GM12878 (cell line): Measurements from ENCODE around the gene DDAH1. TPM values are rescaled to one million over a fixed set of nuclear protein-coding genes. Genes with fewer than 3 reads are reported as not detected.

Source experiments
- ATAC-seq: fragments of 200-7000 bp; cut with Tn5 transposase; 3 replicates; pipeline ENCODE4 v1.9.1; 2020; ENCODE audit warnings: mild to moderate bottlenecking, moderate library complexity
- BruUV-seq: library from RNA; stranded (reverse); fragments of 400-500 nt; replicated peaks from 2 replicates; lab custom pipeline; 2021; lab: Mats Ljungman, UMichigan
- CTCF ChIA-PET: fragments of 300-600 bp; sonication (Branson Sonifier 250); formaldehyde crosslinking; extraction: SDS; loops from one replicate; lab custom pipeline; 2021; ENCODE audit warnings: inconsistent platforms; lab: Yijun Ruan, JAX
- POLR2A ChIA-PET: fragments of 350-600 bp; formaldehyde crosslinking; extraction: SDS; loops from one replicate; lab custom pipeline; 2021; ENCODE audit warnings: inconsistent platforms; lab: Charles Lee
- RAD21 ChIA-PET: fragments of 300-600 bp; sonication (Branson Sonifier 250); formaldehyde crosslinking; loops from one replicate; lab custom pipeline; 2023; ENCODE audit warnings: antibody characterized with exemption; ENCODE audit not compliant: unreplicated experiment; lab: Charles Lee
- SMC1A ChIA-PET: fragments of 300-600 bp; sonication (Branson Sonifier 250); formaldehyde crosslinking; loops from one replicate; lab custom pipeline; 2023; ENCODE audit not compliant: unreplicated experiment, uncharacterized antibody; lab: Charles Lee
- DNase-seq: peaks from one replicate; pipeline ENCODE4 v3.0.0-alpha.2; 2011; ENCODE audit warnings: low read depth, low spot score
- FAIRE-seq: peaks from 3 replicates; lab custom pipeline; 2011; peaks lifted over from hg19 to GRCh38; lab: Jason Lieb, UNC
- H2AFZ ChIP-seq: 2 replicates; pipeline ENCODE4 v1.6.0; 2011; ENCODE audit warnings: low read depth, low read length, control low read depth; ENCODE audit not compliant: control insufficient read depth
- H3K27ac ChIP-seq: 2 replicates; pipeline ENCODE4 v1.5.1; 2011; ENCODE audit warnings: control low read depth; ENCODE audit not compliant: control insufficient read depth, insufficient read depth
- H3K27me3 ChIP-seq, 2 experiments: replicated peaks in 1 of 2; 2 replicates each; pipeline versions ENCODE4 v1.6.0 to v1.6.1; 2011; ENCODE audit warnings: low read length in 1 of 2; ENCODE audit not compliant: control insufficient read depth in 2 of 2, insufficient read depth in 2 of 2
- H3K36me3 ChIP-seq, 2 experiments: 2 replicates each; pipeline ENCODE4 v1.5.1; 2011; ENCODE audit warnings: low read length in 1 of 2; ENCODE audit not compliant: control insufficient read depth in 2 of 2, insufficient read depth in 2 of 2
- H3K4me1 ChIP-seq: 2 replicates; pipeline ENCODE4 v1.6.1; 2011; ENCODE audit warnings: mild to moderate bottlenecking, low read length, moderate library complexity, mixed read lengths; ENCODE audit not compliant: control insufficient read depth, insufficient read depth
- H3K4me2 ChIP-seq: 2 replicates; pipeline ENCODE4 v1.6.0; 2011; ENCODE audit warnings: control low read depth; ENCODE audit not compliant: control insufficient read depth, insufficient read depth
- H3K4me3 ChIP-seq: fragments of 200-600 bp; sonication (generic); 2 replicates; pipeline ENCODE4 v1.5.1; 2016
- H3K79me2 ChIP-seq: 2 replicates; pipeline ENCODE4 v1.6.0; 2011; ENCODE audit warnings: low read length; ENCODE audit not compliant: control insufficient read depth, insufficient read depth
- H3K9ac ChIP-seq: 2 replicates; pipeline ENCODE4 v1.8.0; 2011; ENCODE audit warnings: low read length, control low read depth, mixed read lengths; ENCODE audit not compliant: control insufficient read depth, insufficient read depth
- H3K9me3 ChIP-seq: replicated peaks from 3 replicates; pipeline ENCODE4 v1.5.1; 2011; ENCODE audit warnings: mild to moderate bottlenecking, low read length; ENCODE audit not compliant: control insufficient read depth, insufficient read depth
- H4K20me1 ChIP-seq: 2 replicates; pipeline ENCODE4 v1.6.0; 2011; ENCODE audit not compliant: control insufficient read depth, insufficient read depth
- BHLHE40 ChIP-seq, 2 experiments: fragments of 450-650 bp in 1 of 2; IDR thresholded peaks; 2 replicates each; pipeline ENCODE4 v1.6.1; 2011 to 2017; ENCODE audit warnings: low read depth in 2 of 2, borderline replicate concordance in 1 of 2, improper control_type of control experiment in 1 of 2, low read length in 1 of 2, mild to moderate bottlenecking in 1 of 2
- BRCA1 ChIP-seq: IDR thresholded peaks from 2 replicates; pipeline ENCODE4 v1.6.1; 2011; ENCODE audit warnings: low read depth, low read length, improper control_type of control experiment
- DPF2 ChIP-seq: fragments of 450-650 bp; IDR thresholded peaks from 2 replicates; pipeline ENCODE4 v1.6.1; 2017; ENCODE audit warnings: mild to moderate bottlenecking
- EED ChIP-seq: sonication (generic); IDR thresholded peaks from 2 replicates; pipeline ENCODE4 v1.6.1; 2016; ENCODE audit warnings: antibody characterized with exemption, low read depth
- ELK1 ChIP-seq: IDR thresholded peaks from 2 replicates; pipeline ENCODE4 v1.6.1; 2012; ENCODE audit warnings: low read depth, low read length, improper control_type of control experiment
- GATAD2B ChIP-seq: fragments of 450-650 bp; conservative IDR thresholded peaks from 2 replicates; pipeline ENCODE4 v1.6.1; 2017; ENCODE audit warnings: low read depth, mild to moderate bottlenecking, moderate library complexity
- HDGF ChIP-seq: fragments of 450-650 bp; IDR thresholded peaks from 2 replicates; pipeline ENCODE4 v1.6.1; 2016; ENCODE audit warnings: antibody characterized with exemption
- KAT2A ChIP-seq: conservative IDR thresholded peaks from 2 replicates; pipeline ENCODE4 v1.6.1; 2011; ENCODE audit warnings: low read depth, low read length; ENCODE audit not compliant: control insufficient read depth
- MAX ChIP-seq: IDR thresholded peaks from 2 replicates; pipeline ENCODE4 v1.6.1; 2012; ENCODE audit warnings: low read depth, low read length, improper control_type of control experiment
- MEF2B ChIP-seq: fragments of 450-650 bp; IDR thresholded peaks from 2 replicates; pipeline ENCODE4 v1.6.1; 2018; ENCODE audit warnings: mild to moderate bottlenecking, moderate library complexity; ENCODE audit not compliant: partially characterized antibody, poor library complexity, severe bottlenecking
- NR2C1 ChIP-seq: fragments of 450-650 bp; IDR thresholded peaks from 2 replicates; pipeline ENCODE4 v1.6.1; 2017; ENCODE audit warnings: antibody characterized with exemption, mild to moderate bottlenecking, moderate library complexity
- PAX5 ChIP-seq: IDR thresholded peaks from 2 replicates; pipeline ENCODE4 v1.6.1; 2011; ENCODE audit warnings: low read depth, low read length, borderline replicate concordance
- SREBF1 ChIP-seq: IDR thresholded peaks from 2 replicates; pipeline ENCODE4 v1.6.1; 2012; ENCODE audit warnings: mild to moderate bottlenecking, low read length
- STAT3 ChIP-seq: IDR thresholded peaks from 2 replicates; pipeline ENCODE4 v1.6.1; 2011; ENCODE audit warnings: low read depth, low read length, improper control_type of control experiment
- ZNF687 ChIP-seq: fragments of 450-650 bp; IDR thresholded peaks from 2 replicates; pipeline ENCODE4 v1.6.1; 2017; ENCODE audit warnings: mild to moderate bottlenecking, moderate library complexity
- ZSCAN29 ChIP-seq: fragments of 450-650 bp; IDR thresholded peaks from 2 replicates; pipeline ENCODE4 v1.6.1; 2017; ENCODE audit warnings: mild to moderate bottlenecking, moderate library complexity
- WGBS: methylation state at CpG from one replicate; pipeline ENCODE4 v1.1.6; 2016; ENCODE audit warnings: low lambda C conversion rate; ENCODE audit not compliant: insufficient replicate concordance, insufficient coverage; ENCODE audit errors: missing lambda C conversion rate; 5-methylcytosine and 5-hydroxymethylcytosine counted together
- in situ Hi-C: fragments of 300-500 bp; cut with MboI; formaldehyde crosslinking; loops from 9 replicates; pipeline ENCODE4 v1.14.3; 2018; ENCODE audit warnings: mixed read lengths
- intact Hi-C: fragments of 100-400 bp; cut with micrococcal nuclease; formaldehyde crosslinking; loops from one replicate; pipeline ENCODE4 v1.14.2; 2022; ENCODE audit not compliant: unreplicated experiment
- polyA plus RNA-seq, 11 experiments: library from polyadenylated mRNA; depleted of rRNA in 4 of 11; unstranded in 6 of 11; stranded (reverse) in 5 of 11; fragments of >200 nt; fragmentation: Nextera tagmentation in 4 of 11; fragmentation: Illumina TruSeq in 1 of 11; extraction: Ambion mirVana in 4 of 11; extraction: Trizol in 1 of 11; gene quantifications; 1 replicate in 1 of 11; 2 replicates in 10 of 11; pipeline versions ENCODE4 v1.2.1 to v1.2.3, GENCODE V29; 2011 to 2016; ENCODE audit warnings: inconsistent platforms in 2 of 11, missing spikeins in 2 of 11, low read depth in 1 of 11
- total RNA-seq, 4 experiments: library from RNA; depleted of rRNA in 3 of 4; stranded (reverse); fragments of >200 nt in 3 of 4; fragmentation: Illumina TruSeq in 1 of 4; extraction: Trizol in 1 of 4; gene quantifications; 2 replicates each; pipeline versions ENCODE4 v1.2.1 to v1.2.3, GENCODE V29; 2013 to 2021
- TF ChIP-seq, protein P1 (sequence below): fragments of 450-650 bp; IDR thresholded peaks from 2 replicates; pipeline ENCODE4 v1.6.1; 2017; ENCODE audit warnings: mild to moderate bottlenecking, low read depth, inconsistent platforms; ENCODE audit not compliant: poor library complexity, severe bottlenecking

DDAH1 gene
- total and polyA plus RNA-seq, 10 of the 15 experiments (the other 5 are each of a cell fraction or from before 2014, with no cell fraction given), result 0.07 to 0.88 (median 0.27) TPM; not detected in 6

DNA sequence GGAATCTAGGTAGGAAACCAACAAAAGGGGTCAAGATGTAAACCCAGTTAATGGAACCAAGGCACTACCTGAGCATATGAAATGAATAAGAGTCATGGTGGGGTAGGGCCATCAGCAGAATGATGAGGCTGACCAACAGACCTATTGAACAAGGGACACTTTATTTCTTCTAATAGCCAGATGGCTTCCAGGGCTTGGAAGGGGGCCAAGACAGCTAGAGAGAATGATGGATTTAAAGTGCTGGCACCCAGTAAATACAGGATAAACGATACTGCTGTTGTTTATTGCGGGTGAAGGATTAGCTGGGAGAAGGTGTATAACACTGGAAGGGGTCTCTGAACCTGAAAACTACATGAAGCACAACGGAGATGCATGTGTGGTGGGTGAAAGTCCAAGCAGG is 15.6 kb downstream of the DDAH1 start (continued):
- TF ChIP-seq GATAD2B, result no peak
- no peak for TF ChIP-seq NR2C1

GRCh38 chr1:85448358-85448757 is 16.6 kb downstream of the DDAH1 start:
- FAIRE-seq (no peak), DNase-seq (no peak), ATAC-seq (no peak)
- intact Hi-C loops, result no loop called here
- H3K9me3 ChIP-seq, result no peaks in the 10 kb centered on the region
- SMC1A ChIA-PET, result no interaction called here
- in situ Hi-C loops, result no loop called here
- no peaks in the 10 kb centered on the region for H3K79me2 ChIP-seq
- no TSS peak for BruUV-seq
- CTCF ChIA-PET, result no interaction called here
- H3K27me3 ChIP-seq, result no peaks in the 10 kb centered on the region; a peak in 1 of 4 replicates
- no peak overlapping the region for H3K27ac ChIP-seq
- H3K4me1 ChIP-seq, result no peaks in the 10 kb centered on the region
- no peaks in the 10 kb centered on the region for H4K20me1 ChIP-seq
- 29% methylated on average over 2 of the region's 2 CpGs for WGBS
- POLR2A ChIA-PET, result no interaction called here
- H2AFZ ChIP-seq, result no peak overlapping the region
- no peaks in the 10 kb centered on the region for H3K36me3 ChIP-seq
- RAD21 ChIA-PET, result no interaction called here
- no peak overlapping the region for H3K4me3 ChIP-seq
- no peak overlapping the region for H3K9ac ChIP-seq
- no peak overlapping the region for H3K4me2 ChIP-seq
- no peak for TF ChIP-seq SREBF1
- no peak for TF ChIP-seq STAT3
- TF ChIP-seq, protein P1, sequence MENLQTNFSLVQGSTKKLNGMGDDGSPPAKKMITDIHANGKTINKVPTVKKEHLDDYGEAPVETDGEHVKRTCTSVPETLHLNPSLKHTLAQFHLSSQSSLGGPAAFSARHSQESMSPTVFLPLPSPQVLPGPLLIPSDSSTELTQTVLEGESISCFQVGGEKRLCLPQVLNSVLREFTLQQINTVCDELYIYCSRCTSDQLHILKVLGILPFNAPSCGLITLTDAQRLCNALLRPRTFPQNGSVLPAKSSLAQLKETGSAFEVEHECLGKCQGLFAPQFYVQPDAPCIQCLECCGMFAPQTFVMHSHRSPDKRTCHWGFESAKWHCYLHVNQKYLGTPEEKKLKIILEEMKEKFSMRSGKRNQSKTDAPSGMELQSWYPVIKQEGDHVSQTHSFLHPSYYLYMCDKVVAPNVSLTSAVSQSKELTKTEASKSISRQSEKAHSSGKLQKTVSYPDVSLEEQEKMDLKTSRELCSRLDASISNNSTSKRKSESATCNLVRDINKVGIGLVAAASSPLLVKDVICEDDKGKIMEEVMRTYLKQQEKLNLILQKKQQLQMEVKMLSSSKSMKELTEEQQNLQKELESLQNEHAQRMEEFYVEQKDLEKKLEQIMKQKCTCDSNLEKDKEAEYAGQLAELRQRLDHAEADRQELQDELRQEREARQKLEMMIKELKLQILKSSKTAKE, result no peak
- TF ChIP-seq DPF2, result no peak
- no peak for TF ChIP-seq MEF2B
- no peak for TF ChIP-seq ZSCAN29
- TF ChIP-seq PAX5, result no peak
- TF ChIP-seq BHLHE40 (IDR thresholded peaks at IDR 0.05; ENCODE audit: borderline replicate concordance in 1 of 2, low read depth in 2 of 2, low read length in 1 of 2), result no peak
- TF ChIP-seq BRCA1, result no peak
- no peak for TF ChIP-seq KAT2A
- TF ChIP-seq MAX, result no peak
- no peak for TF ChIP-seq EED
- no peak for TF ChIP-seq ZNF687
- TF ChIP-seq ELK1, result no peak
- TF ChIP-seq HDGF, result no peak
